HG02943 (cell line): ENCODE data around the gene SEC24B.
"Not testable (repeated sequence)": the region's sequence is repeated elsewhere in the genome, so short reads cannot be mapped to it uniquely, and the experiment has no call there.

Experiments used
- ATAC-seq: cut with Tn5 transposase; IDR thresholded peaks from one replicate; pipeline ENCODE4 v1.9.1; 2021; ENCODE audit warnings: mild to moderate bottlenecking, low read depth, moderate library complexity; ENCODE audit not compliant: unreplicated experiment

The SEC24B gene

DNA sequence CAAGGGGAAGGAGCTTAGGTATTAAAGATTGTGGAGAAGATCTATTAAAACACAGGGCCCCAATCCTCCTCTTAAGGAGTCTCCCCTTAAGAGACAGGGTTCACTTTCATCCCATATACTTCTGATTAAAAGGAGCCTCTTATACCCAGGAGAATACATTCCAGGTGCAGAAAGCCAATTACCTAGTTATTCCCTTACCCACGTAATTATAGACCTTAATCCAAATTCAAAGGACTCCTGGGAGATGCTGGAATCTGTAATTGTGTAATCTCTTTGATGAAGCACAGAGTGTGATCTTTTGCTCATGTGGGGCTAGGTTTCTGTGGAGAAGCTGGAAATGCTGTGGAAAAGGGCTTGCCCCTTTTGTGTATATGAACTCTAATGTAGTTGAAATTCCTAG, 1.4 kb upstream of the SEC24B start:
- no peak for ATAC-seq

DNA sequence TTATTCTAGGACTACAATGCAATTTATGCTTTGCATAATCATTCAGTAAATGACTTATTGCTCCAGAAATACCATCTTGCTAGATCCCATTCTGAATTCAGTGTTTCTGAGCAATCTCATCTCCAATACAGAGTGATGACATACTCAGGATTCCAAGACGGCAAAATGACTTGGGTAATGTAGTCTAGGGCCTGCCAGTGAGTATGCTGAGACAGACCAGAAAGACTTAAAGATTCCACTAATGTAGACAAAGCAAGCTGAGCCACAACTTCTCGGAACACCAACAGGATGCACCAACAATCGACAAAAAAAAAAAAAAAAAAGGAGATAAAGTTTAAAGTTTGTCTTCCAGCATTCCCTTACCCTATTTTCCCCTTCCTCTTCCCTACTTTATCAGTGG, 919 bp upstream of the SEC24B start:
- ATAC-seq = no peak

DNA sequence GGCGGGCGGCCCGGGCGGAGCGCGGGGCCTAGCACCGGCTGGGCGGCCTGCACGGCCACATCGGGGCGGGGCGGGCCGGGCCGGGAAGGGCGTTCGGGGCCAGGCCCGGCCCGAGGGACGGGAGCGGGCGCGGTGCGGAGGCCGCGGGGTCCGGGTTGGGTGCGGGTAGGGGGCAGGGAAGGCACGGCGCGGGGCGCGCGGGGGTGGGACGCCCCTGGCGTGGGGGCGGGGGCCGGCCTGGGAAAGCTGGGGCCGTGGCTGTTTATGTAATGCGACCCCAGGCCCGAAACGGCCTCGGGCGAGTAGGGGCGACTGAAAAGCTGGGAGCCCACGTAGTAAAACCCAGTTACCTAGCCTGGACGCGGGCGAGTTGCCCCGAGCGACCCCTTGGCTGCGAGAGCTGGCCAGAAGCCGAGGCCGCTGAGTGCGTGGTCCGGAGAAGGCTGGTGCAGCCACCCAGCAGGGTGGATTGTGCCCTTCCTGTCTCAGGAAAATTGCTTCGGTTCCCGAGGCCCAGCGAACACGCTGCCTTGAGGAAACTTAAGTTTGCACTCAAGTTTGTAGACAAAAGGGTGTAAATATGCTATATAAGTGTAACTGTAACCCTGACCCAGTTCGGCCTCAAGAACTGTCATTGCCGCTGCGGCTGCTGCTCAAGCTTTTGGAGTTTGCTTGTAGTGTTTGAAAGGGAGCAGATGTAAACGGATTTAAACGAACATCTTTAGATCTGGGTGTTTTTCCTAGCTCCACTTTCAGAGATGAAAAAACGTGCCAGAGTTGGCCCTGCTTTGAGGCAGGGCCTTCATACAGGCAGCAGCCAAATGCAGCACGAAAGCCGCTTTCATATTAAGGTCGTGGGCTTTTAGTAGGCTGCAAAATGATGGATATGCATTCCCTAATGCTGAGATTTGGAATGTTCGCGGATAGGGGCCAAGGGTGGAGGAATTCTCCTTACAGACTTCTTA, 674 bp downstream of the SEC24B start:
- ATAC-seq = peak; percentile 40

DNA sequence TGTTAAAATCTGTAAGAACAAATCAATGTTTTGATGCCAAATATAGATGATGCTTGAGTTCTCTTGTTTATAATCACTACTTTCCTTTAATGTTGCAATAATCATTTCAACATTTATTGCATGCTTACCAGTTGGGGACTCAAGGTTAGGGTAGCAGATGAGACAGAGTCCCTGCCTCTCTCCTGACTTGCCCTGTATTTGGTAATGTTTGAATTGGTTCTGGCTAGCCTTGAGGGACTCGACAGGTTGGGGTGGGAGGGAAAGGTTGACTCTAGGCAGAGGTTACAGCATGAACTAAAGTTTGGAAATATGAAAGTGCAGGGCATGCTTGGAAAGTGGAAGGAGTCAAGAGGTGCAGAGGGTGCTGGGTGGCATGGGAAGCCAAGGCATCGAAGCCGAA, 2.0 kb downstream of the SEC24B start:
- ATAC-seq = no peak

DNA sequence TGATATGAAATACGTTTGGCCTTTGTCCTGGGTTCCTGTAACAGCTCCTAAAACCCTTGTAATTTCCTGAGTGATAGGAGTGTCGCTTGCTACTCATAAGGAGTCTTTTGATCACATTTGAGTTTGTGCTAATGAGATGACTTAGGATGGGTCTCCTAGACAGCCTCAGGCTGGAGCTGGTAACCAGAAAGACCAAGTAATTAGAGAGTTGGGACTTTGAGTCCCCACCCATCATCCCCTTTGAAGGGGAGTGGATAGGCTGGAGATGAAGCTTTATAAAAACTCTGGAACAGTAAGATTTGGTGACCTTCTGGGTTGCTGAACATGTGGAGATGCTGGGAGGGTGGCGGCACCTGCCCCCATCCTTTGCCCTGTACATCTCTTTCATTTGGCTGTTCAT, 2.9 kb downstream of the SEC24B start:
- no peak for ATAC-seq

DNA sequence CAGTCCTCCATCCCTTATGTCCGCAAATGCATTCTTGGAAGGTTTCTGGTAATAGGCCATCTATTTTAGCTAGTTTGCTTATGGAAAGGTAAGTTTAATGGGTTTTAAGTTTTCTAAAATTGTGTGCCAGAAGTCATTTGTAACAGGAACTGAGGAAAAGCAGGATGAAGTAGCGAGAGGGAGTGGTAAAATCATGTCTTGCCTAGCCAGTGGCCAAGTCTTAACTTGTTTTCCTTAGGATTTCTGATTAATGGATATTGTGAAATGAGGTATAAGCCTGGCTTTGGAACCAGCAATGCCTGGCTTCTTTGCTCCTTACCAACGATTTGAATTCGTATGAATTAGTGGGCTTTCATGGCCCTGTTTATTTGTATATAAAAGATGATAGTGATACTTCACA, 7.3 kb downstream of the SEC24B start:
- no peak for ATAC-seq

GRCh38 chr4:109441862-109442458, 8.3 kb downstream of the SEC24B start:
- no peak for ATAC-seq

GRCh38 chr4:109444182-109444844, 10.7 kb downstream of the SEC24B start:
- ATAC-seq = peak; percentile 62

DNA sequence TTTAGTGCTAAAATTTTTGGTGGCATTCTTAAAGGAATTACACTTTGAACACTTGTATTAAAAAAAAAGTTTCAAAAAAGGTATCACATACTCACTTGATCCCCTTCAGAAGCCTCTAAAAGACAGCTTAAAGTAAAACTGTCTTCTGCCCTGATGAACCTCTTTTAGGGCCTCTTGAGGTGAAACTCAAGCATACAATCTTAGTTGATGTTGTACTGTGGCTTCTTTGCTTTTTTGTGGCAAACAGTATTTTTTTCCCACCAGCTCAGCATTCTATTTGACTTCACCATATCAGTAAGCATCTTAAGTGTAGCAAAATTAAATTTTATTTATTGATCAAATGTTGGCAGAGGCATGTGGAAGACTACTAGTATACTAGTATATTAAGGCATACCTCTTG, 13.7 kb downstream of the SEC24B start:
- ATAC-seq = no peak

- no peak for ATAC-seq
Observed at GRCh38 chr4:109451544-109452273, 18.1 kb downstream of the SEC24B start.

- ATAC-seq = not testable (repeated sequence)
Observed at GRCh38 chr4:109453110-109453509, 19.5 kb downstream of the SEC24B start.

DNA sequence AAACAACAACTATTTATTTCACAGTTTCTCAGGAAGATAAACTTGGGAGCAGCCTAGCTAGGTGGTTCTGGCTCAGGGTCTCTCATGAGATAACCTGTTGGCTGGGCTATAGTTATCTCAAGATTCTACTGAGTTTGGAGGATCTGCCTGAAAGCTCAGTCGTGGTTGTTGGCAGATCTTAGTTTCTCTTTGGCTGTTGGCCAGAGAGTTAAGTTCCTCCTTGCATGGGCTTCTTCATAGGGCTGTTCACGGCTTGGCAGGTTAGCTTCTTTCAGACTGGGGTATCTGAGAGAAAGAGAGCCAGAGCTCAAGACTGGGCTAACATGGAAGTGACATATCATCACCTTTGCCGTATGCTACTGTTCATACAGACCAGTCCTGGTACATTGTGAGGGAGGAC, 28.7 kb downstream of the SEC24B start:
- ATAC-seq = no peak

- no peak for ATAC-seq
Observed at GRCh38 chr4:109462802-109463201, 29.2 kb downstream of the SEC24B start.

GRCh38 chr4:109465069-109465468, 31.5 kb downstream of the SEC24B start:
- ATAC-seq = no peak

DNA sequence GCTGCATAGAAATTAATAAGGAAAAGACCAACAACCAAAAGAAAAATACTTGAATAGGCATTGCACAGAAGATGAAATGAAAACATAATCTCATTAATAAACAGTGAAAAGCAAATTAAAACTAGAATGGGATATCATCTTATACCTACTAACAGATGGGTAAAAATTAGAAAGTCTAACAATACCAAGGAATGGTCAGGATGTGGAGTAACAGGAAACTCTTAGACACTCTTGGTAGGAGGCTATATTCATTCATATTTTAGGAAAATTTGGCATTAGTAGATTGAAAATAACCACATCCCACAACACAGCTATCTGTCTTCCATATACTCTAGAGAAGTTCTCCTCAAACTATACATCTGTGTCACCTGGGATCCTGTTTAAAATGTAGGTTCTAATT, 36.3 kb downstream of the SEC24B start:
- no peak for ATAC-seq

- ATAC-seq = no peak
Observed at GRCh38 chr4:109472343-109472761, 38.7 kb downstream of the SEC24B start.

GRCh38 chr4:109473824-109474223, 40.2 kb downstream of the SEC24B start:
- ATAC-seq = no peak

GRCh38 chr4:109486007-109486406, 52.4 kb downstream of the SEC24B start:
- no peak for ATAC-seq

DNA sequence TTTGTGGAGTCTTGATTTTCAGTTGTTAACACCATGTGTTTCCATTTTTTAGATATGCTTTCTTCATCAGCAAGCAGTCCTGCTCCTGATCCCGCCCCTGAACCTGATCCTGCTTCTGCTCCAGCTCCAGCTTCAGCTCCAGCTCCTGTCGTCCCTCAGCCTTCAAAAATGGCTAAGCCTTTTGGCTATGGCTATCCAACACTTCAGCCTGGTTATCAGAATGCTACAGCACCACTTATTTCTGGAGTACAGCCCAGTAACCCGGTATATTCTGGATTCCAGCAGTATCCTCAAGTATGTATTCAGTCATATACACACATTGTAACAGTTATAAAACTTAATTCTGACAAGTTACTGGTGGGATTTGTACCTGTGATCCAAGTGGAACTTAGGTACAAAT, 60.9 kb downstream of the SEC24B start:
- no peak for ATAC-seq

DNA sequence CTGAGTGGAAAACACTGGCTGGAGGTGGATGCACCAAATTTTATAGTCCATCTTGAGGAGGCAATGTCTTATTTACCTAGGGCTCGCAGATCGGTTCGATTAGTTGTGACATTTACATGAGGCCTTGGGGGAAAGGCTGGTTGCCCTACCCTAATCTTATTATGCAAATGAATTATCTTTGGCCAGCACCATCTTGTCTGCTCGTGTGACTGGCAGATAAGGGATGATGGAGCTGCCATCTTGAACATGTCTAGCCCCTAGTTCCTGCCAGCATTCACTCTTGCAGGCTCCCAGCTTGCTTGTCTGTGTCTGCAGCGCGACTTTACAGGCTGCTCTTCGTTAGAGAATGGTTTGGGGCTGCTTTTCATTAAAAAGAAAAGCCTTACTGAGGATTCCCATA, 61.9 kb downstream of the SEC24B start:
- ATAC-seq = no peak

DNA sequence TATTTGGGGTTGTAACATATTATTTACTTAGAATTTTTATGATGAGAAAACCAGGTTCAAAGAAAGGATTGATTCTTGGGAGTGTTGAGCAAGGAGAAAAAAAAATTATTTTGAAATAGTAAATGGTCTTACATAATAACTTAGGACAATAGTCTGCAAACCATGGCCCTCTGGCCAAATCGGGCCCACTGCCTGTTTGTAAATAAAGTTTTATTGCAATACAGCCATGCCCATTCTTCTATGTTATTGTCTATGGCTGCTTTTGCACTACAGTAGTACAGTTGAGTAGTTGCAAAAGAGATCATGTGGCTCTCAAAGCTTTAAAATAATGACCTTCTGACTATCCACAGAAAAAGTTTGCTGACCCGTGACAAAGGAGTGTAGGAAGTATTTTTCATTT, 63.3 kb downstream of the SEC24B start:
- no peak for ATAC-seq
